Measurements from ENCODE around the gene LRP2. TPM values are rescaled to one million over a fixed set of nuclear protein-coding genes. Genes with fewer than 3 reads are reported as not detected.

Gene LRP2
- total RNA-seq, 1 donor from 2014 or later: 0.14 TPM

- DNase-seq (ENCODE audit: missing footprints) (no peak), ATAC-seq (no peak)
- intact Hi-C loops (cut with DNase I): loop anchor here (2.0 kb wide), 2 partner anchors 30 to 112 kb away; no protein-coding TSS in a partner anchor
Observed at GRCh38 chr2:169110419-169110818, 251.9 kb downstream of the LRP2 start.

- peak; percentile 90 for ATAC-seq
- intact Hi-C loops (cut with DNase I): loop anchor here (2.0 to 10.0 kb wide), 3 partner anchors 31 to 285 kb away; no protein-coding TSS in a partner anchor
- peak; percentile 85 for DNase-seq (ENCODE audit: missing footprints)
Observed at GRCh38 chr2:169109502-169110409, 252.6 kb downstream of the LRP2 start.

- no peak for DNase-seq (ENCODE audit: missing footprints)
- no peak for ATAC-seq
- intact Hi-C loops (cut with DNase I): loop anchor here (10.0 kb wide), 1 partner anchor 287 kb away; no protein-coding TSS in a partner anchor
Observed at GRCh38 chr2:169108099-169108884, 254.0 kb downstream of the LRP2 start.

GRCh38 chr2:169107645-169108044 lies 254.7 kb downstream of the LRP2 start:
- ATAC-seq: no peak
- intact Hi-C loops (cut with DNase I): loop anchor here (10.0 kb wide), 1 partner anchor 287 kb away; no protein-coding TSS in a partner anchor
- no peak for DNase-seq (ENCODE audit: missing footprints)

- no peak for ATAC-seq
- DNase-seq (ENCODE audit: missing footprints): no peak
- intact Hi-C loops (cut with DNase I): loop anchor here (10.0 kb wide), 1 partner anchor 288 kb away; no protein-coding TSS in a partner anchor
Observed at GRCh38 chr2:169106563-169107545, 255.5 kb downstream of the LRP2 start.

GRCh38 chr2:169106134-169106533 lies 256.2 kb downstream of the LRP2 start:
- ATAC-seq: no peak
- intact Hi-C loops (cut with DNase I): loop anchor here (10.0 kb wide), 1 partner anchor 289 kb away; no protein-coding TSS in a partner anchor
- no peak for DNase-seq (ENCODE audit: missing footprints)

GRCh38 chr2:169105476-169105875 lies 256.9 kb downstream of the LRP2 start:
- DNase-seq (ENCODE audit: missing footprints) (no peak), ATAC-seq (no peak)
- intact Hi-C loops (cut with DNase I): loop anchor here (10.0 kb wide), 1 partner anchor 289 kb away; no protein-coding TSS in a partner anchor

- intact Hi-C loops (cut with DNase I): loop anchor here (10.0 kb wide), 1 partner anchor 290 kb away; no protein-coding TSS in a partner anchor
- ATAC-seq (no peak), DNase-seq (ENCODE audit: missing footprints) (no peak)
Observed at GRCh38 chr2:169104848-169105247, 257.5 kb downstream of the LRP2 start.

GRCh38 chr2:169095621-169096105 lies 266.7 kb downstream of the LRP2 start:
- intact Hi-C loops (cut with DNase I): no loop called here
- peak; percentile 32 for ATAC-seq
- DNase-seq (ENCODE audit: missing footprints): no peak

- intact Hi-C loops (cut with DNase I): no loop called here
- no peak for ATAC-seq
Observed at GRCh38 chr2:169094676-169095075, 267.7 kb downstream of the LRP2 start.

GRCh38 chr2:169093535-169093934 lies 268.8 kb downstream of the LRP2 start:
- intact Hi-C loops (cut with DNase I): no loop called here
- ATAC-seq (no peak), DNase-seq (ENCODE audit: missing footprints) (no peak)

More at GRCh38 chr2:169094676-169095075, 267.7 kb downstream of the LRP2 start:
- no peak for DNase-seq (ENCODE audit: missing footprints)

- intact Hi-C loops (cut with DNase I): no loop called here
- DNase-seq (ENCODE audit: missing footprints): no peak
- ATAC-seq: no peak
Observed at GRCh38 chr2:169091761-169092519, 270.4 kb downstream of the LRP2 start.

GRCh38 chr2:169091256-169091655 lies 271.1 kb downstream of the LRP2 start:
- no peak for ATAC-seq
- DNase-seq (ENCODE audit: missing footprints): no peak
- intact Hi-C loops (cut with DNase I): no loop called here

- no peak for ATAC-seq
- intact Hi-C loops (cut with DNase I): no loop called here
- DNase-seq (ENCODE audit: missing footprints): no peak
Observed at GRCh38 chr2:169090133-169090820, 272.1 kb downstream of the LRP2 start.

- DNase-seq (ENCODE audit: missing footprints) (no peak), ATAC-seq (no peak)
- intact Hi-C loops (cut with DNase I): no loop called here
Observed at GRCh38 chr2:169089182-169089581, 273.2 kb downstream of the LRP2 start.

GRCh38 chr2:169087757-169088379 lies 274.5 kb downstream of the LRP2 start:
- ATAC-seq (no peak), DNase-seq (ENCODE audit: missing footprints) (no peak)
- intact Hi-C loops (cut with DNase I): no loop called here
